Body of pancreas (tissue), 4 donors: ENCODE measurements around the gene MGAT5. TPM values are rescaled to one million over a fixed set of nuclear protein-coding genes. Genes with fewer than 3 reads are reported as not detected.

ENCODE experiments used
- ATAC-seq: fragments of 150-250 bp; one replicate; pipeline ENCODE4 v1.9.1; 2016
- DNase-seq, 4 donors: peaks; one replicate each; pipeline ENCODE4 v3.0.0-alpha.2; 2019
- H3K27ac ChIP-seq, 4 donors: fragments of 200-600 bp; sonication (generic); 1 replicate in 3 of 4; 2 replicates in 1 of 4; pipeline versions ENCODE4 v1.5.1 to v1.6.1; 2016 to 2019; ENCODE audit warnings: mild to moderate bottlenecking in 1 of 4, mixed read lengths in 1 of 4, moderate library complexity in 1 of 4
- H3K27me3 ChIP-seq, 2 donors: fragments of 200-600 bp; sonication (generic); one replicate each; pipeline ENCODE4 v1.6.0; 2016; ENCODE audit warnings: mild to moderate bottlenecking in 1 of 2
- H3K36me3 ChIP-seq, 2 donors: fragments of 200-600 bp; sonication (generic); replicated peaks in 1 of 2; 2 replicates each; pipeline ENCODE4 v1.5.1; 2016; ENCODE audit warnings: low read depth in 2 of 2; ENCODE audit not compliant: insufficient read depth in 1 of 2
- H3K4me1 ChIP-seq: fragments of 200-600 bp; sonication (generic); one replicate; pipeline ENCODE4 v1.6.0; 2016
- H3K4me3 ChIP-seq, 2 donors: fragments of 200-600 bp; sonication (generic); 1 replicate in 1 of 2; 2 replicates in 1 of 2; pipeline ENCODE4 v1.5.1; 2016 to 2019
- H3K9me3 ChIP-seq, 3 donors: fragments of 200-600 bp; sonication (generic); 1 replicate in 2 of 3; 2 replicates in 1 of 3; pipeline ENCODE4 v1.5.1; 2016
- POLR2A ChIP-seq, 3 donors: fragments of 450-650 bp; IDR thresholded peaks; one replicate each; pipeline ENCODE4 v1.6.1; 2016; ENCODE audit warnings: antibody characterized with exemption in 3 of 3, mild to moderate bottlenecking in 2 of 3
- WGBS, 2 donors: methylation state at CpG; one replicate each; pipeline ENCODE4 v1.1.5; 2017; 5-methylcytosine and 5-hydroxymethylcytosine counted together
- intact Hi-C: fragments of 100-400 bp; cut with DNase I; formaldehyde crosslinking; loops from one replicate; pipeline ENCODE4 v1.15.1; 2023
- total RNA-seq, 2 donors: library from RNA; depleted of rRNA; stranded (reverse); fragments of >200 nt; gene quantifications; one replicate each; pipeline ENCODE4 v1.1.0, GENCODE V29; 2016
- TF ChIP-seq, protein P1 (sequence below), 7 experiments: fragments of 450-650 bp in 4 of 7; fragments of 200-600 bp in 3 of 7; sonication (generic) in 3 of 7; IDR thresholded peaks; one replicate each; pipeline ENCODE4 v1.5.1; 2016 to 2019; ENCODE audit warnings: antibody characterized with exemption in 7 of 7

Gene MGAT5
- total RNA-seq, 2 donors from 2014 or later = 15.8 to 16.3 TPM

GRCh38 chr2:134377730-134378129 lies 123.9 kb downstream of the MGAT5 start:
- WGBS, 2 donors = 74 to 79% methylated on average over 7 of the region's 7 CpGs
- no peak overlapping the region for H3K4me3 ChIP-seq
- ATAC-seq = no peak
- no peak overlapping the region for H3K27ac ChIP-seq
- H3K9me3 ChIP-seq = no peaks in the 10 kb centered on the region
- no peaks in the 10 kb centered on the region for H3K27me3 ChIP-seq
- intact Hi-C loops = no loop called here
- no peaks in the 10 kb centered on the region for H3K4me1 ChIP-seq
- no peaks in the 10 kb centered on the region for H3K36me3 ChIP-seq
- DNase-seq = no peak
- TF ChIP-seq, protein P1, sequence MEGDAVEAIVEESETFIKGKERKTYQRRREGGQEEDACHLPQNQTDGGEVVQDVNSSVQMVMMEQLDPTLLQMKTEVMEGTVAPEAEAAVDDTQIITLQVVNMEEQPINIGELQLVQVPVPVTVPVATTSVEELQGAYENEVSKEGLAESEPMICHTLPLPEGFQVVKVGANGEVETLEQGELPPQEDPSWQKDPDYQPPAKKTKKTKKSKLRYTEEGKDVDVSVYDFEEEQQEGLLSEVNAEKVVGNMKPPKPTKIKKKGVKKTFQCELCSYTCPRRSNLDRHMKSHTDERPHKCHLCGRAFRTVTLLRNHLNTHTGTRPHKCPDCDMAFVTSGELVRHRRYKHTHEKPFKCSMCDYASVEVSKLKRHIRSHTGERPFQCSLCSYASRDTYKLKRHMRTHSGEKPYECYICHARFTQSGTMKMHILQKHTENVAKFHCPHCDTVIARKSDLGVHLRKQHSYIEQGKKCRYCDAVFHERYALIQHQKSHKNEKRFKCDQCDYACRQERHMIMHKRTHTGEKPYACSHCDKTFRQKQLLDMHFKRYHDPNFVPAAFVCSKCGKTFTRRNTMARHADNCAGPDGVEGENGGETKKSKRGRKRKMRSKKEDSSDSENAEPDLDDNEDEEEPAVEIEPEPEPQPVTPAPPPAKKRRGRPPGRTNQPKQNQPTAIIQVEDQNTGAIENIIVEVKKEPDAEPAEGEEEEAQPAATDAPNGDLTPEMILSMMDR (IDR thresholded peaks at IDR 0.05) = no peak
- TF ChIP-seq POLR2A (IDR thresholded peaks at IDR 0.05) = no peak

DNA sequence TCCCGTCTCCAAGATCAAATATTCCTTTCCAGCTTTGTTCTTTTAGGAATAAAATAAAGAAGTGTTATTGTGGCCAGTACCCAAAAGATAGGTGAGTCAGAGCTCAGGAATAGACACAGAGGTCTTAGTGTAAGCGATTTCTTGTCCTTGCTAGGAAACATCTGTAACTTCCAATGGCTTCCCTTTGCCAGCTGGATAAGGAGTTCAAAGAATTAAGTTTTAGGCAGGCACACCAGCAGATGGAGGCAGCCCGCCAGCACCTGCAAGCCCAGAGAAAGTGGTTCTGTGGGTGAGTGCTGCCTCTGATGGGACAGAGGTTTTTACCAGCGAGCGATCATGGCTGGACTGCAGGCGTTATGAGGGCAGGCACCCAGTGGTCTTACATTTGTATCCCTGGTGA lies 125.4 kb downstream of the MGAT5 start:
- intact Hi-C loops = no loop called here
- 87 to 90% methylated on average over 6 of the region's 6 CpGs for WGBS, 2 donors
- DNase-seq = no peak

DNA sequence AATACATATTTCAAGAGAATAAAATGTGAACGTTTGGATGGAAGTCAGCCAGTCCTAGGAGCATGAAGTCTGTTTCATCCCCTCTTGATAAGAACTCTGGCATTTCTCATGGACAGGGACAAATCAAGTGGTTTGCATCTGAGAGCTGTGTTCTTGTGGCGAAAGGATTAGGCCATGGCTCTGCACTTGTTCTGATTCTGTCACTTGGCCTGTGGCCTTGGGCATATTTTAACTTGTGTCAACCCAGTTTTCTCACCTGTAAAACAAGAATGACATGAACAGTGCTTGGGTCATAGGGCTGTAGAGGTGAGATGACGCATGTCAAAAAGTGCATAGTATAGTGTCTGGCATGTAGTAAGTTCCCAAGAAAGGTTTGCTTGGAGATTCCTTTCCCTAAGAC lies 125.8 kb downstream of the MGAT5 start:
- intact Hi-C loops = no loop called here
- ATAC-seq (no peak), DNase-seq (no peak)
- Histone ChIP-seq H3K9me3 (no peaks in the 10 kb centered on the region), H3K36me3 (no peaks in the 10 kb centered on the region), H3K27ac (no peak overlapping the region), H3K4me1 (no peaks in the 10 kb centered on the region), H3K27me3 (no peaks in the 10 kb centered on the region), H3K4me3 (no peak overlapping the region)
- 63 to 82% methylated on average over 3 of the region's 3 CpGs for WGBS, 2 donors
- TF ChIP-seq, protein P1 (IDR thresholded peaks at IDR 0.05) = no peak
- no peak for TF ChIP-seq POLR2A (IDR thresholded peaks at IDR 0.05)

More for the DNA sequence above, 125.4 kb downstream of the MGAT5 start:
- H3K4me3 ChIP-seq = no peak overlapping the region
- no peak for ATAC-seq
- H3K27me3 ChIP-seq = no peaks in the 10 kb centered on the region
- no peak for TF ChIP-seq POLR2A (IDR thresholded peaks at IDR 0.05)
- TF ChIP-seq, protein P1 (IDR thresholded peaks at IDR 0.05) = no peak
- no peak overlapping the region for H3K27ac ChIP-seq
- H3K4me1 ChIP-seq = no peaks in the 10 kb centered on the region
- H3K36me3 ChIP-seq = no peaks in the 10 kb centered on the region
- H3K9me3 ChIP-seq = no peaks in the 10 kb centered on the region

DNA sequence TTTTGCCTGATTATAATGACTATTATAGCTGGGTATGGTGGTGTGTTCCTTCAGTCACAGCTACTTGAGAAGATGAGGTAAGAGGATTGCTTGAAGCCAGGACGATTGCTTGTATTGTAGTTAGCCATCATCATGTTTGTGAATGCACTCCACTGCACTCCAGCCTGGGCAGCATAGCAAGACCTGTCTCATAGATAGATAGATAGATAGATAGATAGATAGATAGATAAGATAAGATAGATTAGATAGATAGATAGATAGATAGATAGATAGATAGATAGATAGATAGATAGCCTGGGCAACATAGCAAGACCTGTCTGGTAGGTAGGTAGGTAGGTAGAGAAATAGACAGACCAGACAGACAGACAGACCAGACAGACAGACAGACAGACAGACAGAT lies 127.3 kb downstream of the MGAT5 start:
- intact Hi-C loops = no loop called here
- H3K9me3 ChIP-seq = no peaks in the 10 kb centered on the region
- no peak overlapping the region for H3K4me3 ChIP-seq
- H3K27me3 ChIP-seq = no peaks in the 10 kb centered on the region
- DNase-seq = no peak
- no peak for TF ChIP-seq POLR2A (IDR thresholded peaks at IDR 0.05)
- TF ChIP-seq, protein P1 (IDR thresholded peaks at IDR 0.05) = no peak
- H3K27ac ChIP-seq = no peak overlapping the region
- no peaks in the 10 kb centered on the region for H3K36me3 ChIP-seq
- WGBS, 2 donors = 75 to 78% methylated on average over 1 of the region's 1 CpG
- H3K4me1 ChIP-seq = no peaks in the 10 kb centered on the region
- no peak for ATAC-seq

DNA sequence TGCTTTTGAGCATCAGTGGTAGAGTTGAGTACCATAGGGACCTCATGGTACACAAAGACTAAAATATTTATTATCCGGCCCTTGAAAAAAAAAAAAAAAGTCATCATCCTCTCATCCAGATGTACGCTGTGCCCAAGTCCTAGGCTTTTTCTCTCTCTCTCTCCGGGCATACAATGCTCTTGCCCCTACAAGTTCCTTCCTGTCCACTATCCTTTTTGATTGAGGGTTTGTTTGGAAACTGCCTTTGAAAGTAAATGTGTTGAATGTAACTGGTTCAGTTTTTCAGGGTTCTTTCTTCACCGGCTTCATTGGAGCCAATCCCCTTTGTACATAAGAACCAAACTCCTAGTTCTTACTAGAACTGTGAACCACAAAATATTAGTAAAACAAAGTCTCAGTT lies 130.3 kb downstream of the MGAT5 start:
- DNase-seq (no peak), ATAC-seq (no peak)
- Histone ChIP-seq H3K9me3 (no peaks in the 10 kb centered on the region), H3K27ac (no peak overlapping the region), H3K4me3 (no peak overlapping the region), H3K4me1 (no peaks in the 10 kb centered on the region), H3K36me3 (no peaks in the 10 kb centered on the region), H3K27me3 (no peaks in the 10 kb centered on the region)
- WGBS, 2 donors = 87 to 95% methylated on average over 4 of the region's 4 CpGs
- intact Hi-C loops = no loop called here
- TF ChIP-seq POLR2A (IDR thresholded peaks at IDR 0.05) = no peak
- TF ChIP-seq, protein P1 (IDR thresholded peaks at IDR 0.05) = no peak
